HuH-7 (cell line): ENCODE results near the gene TMEM232.

Experiments
- DNase-seq: peaks from one replicate; pipeline ENCODE4 v3.0.0; 2011; ENCODE audit warnings: low spot score

Gene TMEM232

GRCh38 chr5:110514030-110514429, 212.4 kb downstream of the TMEM232 start:
- DNase-seq = no peak

GRCh38 chr5:110512266-110512665, 214.2 kb downstream of the TMEM232 start:
- no peak for DNase-seq

- DNase-seq = no peak
Measured at GRCh38 chr5:110510146-110510545, 216.3 kb downstream of the TMEM232 start.

- DNase-seq = no peak
Measured at GRCh38 chr5:110507972-110508371, 218.5 kb downstream of the TMEM232 start.

DNA sequence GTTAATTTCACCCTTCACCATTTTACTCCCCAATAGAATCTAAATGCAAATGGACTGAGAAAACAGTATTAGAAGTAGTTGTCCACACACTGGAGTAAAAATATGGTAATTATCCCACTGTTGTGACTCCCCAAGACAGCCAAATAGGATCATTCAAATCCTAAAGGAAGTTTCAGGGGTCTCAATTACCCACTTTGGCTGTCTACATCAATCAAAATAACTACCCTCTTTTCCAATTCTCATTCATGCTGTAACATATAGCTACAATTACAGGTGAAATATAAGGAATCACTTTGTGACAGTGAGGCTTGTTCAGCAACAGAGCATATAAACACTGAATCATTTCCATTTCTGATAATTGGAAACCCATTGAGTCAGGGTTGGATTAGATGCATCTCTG, 220.1 kb downstream of the TMEM232 start:
- DNase-seq = no peak

DNA sequence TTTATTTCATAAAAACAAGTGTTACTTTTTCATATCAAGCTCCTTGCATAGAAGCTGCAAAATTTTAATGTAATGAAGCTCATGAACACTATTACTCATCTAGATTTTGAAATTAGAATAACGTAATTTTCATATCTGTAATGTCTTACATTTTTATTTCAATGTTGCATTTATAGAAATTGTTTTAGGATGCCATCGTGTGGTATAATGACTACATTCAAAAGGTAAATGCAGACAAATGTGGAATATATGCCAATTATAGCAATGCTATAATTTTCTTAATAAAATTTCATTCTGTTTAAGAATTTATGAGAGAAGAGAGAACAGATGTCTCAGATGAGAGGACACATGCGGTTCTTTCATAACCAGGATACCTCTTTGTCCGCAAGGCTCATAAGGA, 230.2 kb downstream of the TMEM232 start:
- no peak for DNase-seq

GRCh38 chr5:110492446-110492845, 234.0 kb downstream of the TMEM232 start:
- DNase-seq = no peak

GRCh38 chr5:110478895-110479294, 247.6 kb downstream of the TMEM232 start:
- DNase-seq = no peak

DNA sequence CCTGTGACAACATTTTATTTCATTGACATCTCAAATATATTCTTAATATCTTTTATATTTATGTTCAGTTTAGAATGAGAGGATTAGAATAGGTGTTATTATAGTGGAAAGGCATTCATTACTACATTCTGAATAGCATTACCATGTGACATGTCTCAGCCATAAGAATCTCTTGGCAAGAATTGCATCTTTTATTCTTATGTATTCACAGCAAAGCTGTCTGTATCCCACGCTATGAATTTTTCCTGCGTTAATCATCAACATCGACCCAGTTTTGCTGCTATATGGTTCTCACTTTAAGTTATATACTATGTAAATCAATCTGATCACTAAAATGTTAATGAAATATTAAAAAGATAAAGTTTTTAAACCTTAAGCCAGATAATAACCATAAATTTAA, 248.6 kb downstream of the TMEM232 start:
- no peak for DNase-seq

- no peak for DNase-seq
Measured at GRCh38 chr5:110476164-110476563, 250.3 kb downstream of the TMEM232 start.

DNA sequence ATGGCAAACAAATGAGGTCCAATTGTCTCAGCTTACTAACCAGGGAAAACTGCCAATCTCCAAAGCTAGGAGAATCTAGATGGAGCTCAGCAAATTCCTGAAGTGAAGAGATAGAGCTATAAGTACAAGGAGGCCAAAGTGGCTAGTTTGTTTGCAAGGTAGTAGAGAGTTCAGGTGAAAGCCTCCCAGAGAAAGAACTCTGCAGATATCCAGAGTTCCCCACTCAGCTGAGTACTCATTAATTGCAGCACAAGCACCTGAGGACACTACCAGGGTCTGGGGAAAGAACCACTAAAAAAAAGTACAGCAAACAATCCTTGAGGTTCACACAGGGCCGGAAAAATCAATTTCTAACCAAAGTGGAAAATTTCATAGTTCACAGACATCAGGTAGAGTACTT, 250.9 kb downstream of the TMEM232 start:
- no peak for DNase-seq

GRCh38 chr5:110469486-110469885, 257.0 kb downstream of the TMEM232 start:
- no peak for DNase-seq

- no peak for DNase-seq
Measured at GRCh38 chr5:110463106-110463505, 263.4 kb downstream of the TMEM232 start.

DNA sequence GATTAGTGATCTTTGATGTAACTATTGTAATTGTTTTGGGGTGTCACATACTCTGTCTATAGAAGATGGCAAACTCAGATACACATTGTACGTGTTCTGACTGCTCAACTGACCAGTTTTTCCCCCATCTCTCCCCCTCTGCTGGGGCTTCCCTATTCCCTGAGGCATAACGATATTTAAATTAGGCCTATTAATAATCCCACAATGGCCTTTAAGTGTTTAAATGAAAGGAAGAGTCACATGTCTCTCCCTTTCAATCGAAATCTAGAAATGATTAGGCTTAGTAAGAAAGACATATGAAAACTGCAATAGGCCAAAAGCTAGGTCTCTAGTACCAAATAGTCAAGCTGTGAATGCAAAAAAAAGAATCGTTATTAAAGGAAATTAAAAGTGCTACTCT, 265.6 kb downstream of the TMEM232 start:
- DNase-seq = no peak

GRCh38 chr5:110458313-110458712, 268.2 kb downstream of the TMEM232 start:
- DNase-seq = no peak

DNA sequence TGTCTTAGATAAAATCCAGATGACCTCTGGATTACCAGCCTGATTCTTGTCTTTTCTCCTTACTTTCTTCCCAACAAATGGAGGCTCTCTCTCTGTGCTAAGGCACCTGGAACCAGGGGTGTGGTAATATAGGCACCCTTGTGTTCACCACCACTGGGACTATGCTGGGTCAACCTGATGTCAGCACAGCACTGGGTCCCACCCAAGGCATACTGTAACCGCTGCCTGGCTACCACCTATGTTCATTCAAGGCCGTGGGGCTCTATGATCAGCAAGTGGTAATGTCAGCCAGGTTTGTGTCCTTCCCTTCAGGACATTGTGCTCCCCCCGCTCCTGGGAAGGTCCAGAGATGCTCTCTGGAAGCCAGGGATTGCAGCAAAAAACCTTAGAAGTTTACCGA, 283.6 kb downstream of the TMEM232 start:
- no peak for DNase-seq

- DNase-seq = peak; percentile 11
Measured at GRCh38 chr5:110441035-110441434, 285.4 kb downstream of the TMEM232 start.

DNA sequence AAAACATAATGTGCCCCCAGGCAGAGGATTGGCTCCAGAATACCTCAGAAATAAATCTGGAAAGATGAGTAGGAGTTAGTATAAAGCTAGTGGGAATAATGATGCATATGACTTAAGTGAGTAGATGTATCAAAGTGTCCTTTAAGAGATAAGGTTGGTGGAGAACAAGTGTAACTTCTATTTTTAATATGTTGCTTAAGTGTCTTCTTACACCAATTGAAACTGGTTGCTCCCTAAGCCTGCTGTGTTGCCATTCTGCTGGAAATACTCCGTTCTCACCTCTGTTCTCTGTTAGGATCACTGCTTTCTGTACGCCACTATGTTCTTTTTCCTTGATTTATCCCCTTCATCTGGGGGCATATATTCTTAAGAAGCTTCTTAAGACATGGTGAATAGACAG, 286.4 kb downstream of the TMEM232 start:
- no peak for DNase-seq

DNA sequence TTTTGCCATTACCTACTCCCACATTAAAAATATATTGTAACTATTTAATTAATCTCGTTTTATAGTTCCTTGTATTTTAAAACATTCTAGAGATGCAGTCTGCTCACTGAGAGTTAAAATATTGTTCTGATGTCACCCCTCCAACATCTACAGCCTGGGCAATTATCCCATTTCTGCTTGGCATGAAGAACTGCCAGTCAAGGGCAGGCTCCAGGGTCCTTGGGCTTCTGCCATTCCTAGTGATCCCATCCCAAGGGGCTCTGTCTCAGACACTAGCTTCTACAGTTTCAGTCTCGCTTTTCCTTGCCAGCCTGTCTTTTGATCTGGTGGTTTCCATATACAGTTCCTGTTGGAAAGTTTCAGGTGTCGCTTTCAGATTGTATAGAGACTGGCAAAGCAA, 287.2 kb downstream of the TMEM232 start:
- DNase-seq = no peak

DNA sequence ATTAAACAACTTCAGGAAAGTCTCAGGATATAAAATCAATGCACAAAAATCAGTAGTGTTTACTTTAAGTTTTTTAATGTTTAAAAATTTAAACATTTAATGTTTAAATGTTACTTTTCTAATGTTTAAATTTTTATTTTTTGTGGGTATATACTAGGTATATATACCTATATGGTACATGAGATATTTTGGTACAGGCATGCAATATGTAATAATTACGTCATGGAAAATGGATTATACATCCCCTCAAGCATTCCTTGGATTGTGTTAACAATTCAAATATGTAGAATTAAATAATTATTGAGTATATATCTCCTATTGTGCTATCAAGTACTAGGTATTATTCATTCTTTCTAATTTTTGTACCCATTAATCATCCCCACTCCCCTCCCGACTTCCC, 291.3 kb downstream of the TMEM232 start:
- no peak for DNase-seq

- no peak for DNase-seq
Measured at GRCh38 chr5:110431603-110432002, 294.9 kb downstream of the TMEM232 start.

- DNase-seq = no peak
Measured at GRCh38 chr5:110414360-110414759, 312.1 kb downstream of the TMEM232 start.

DNA sequence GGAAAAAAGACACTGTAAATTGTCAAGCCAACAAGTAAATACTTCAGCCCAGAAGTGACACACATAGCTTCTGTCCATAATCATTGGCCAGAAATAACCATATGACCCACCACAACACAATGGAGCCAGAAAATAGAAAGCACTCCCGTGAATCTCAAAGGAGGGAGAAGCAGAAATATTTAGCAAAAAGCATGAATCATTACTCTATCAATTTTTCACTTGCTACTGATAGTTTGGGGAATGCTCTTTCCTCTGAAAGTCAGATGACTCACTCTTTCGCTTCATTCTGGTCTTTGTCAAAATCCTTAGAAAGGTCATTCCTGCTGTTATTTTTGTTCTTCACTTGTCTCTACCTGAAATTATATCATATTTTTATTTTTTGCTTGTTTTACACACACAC, 312.6 kb downstream of the TMEM232 start:
- no peak for DNase-seq

- DNase-seq = no peak
Measured at GRCh38 chr5:110409571-110409970, 316.9 kb downstream of the TMEM232 start.

DNA sequence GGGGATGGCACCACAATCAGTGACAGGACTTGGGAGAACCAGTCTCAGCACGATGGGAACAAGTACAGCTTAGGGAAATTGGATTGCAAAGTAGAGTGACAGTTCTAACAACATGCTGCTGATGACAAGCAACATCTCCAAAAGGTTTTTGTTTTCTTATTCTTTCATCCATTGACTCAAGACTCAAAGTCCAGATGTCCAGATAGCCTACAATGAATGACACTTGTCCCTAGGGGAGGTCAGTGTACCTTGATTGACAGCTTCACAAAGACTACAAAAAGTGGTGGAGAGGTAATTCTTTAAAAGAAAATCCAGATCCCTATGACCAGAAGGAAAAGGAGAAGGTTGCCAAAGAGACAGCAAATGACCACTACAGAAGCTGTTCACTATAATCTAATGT, 323.9 kb downstream of the TMEM232 start:
- peak; percentile 7 for DNase-seq
